Panc1 (cell line): ENCODE results near the gene ASTN2. TPM values are rescaled to one million over a fixed set of nuclear protein-coding genes. Genes with fewer than 3 reads are reported as not detected.

ENCODE experiments used
- ATAC-seq: fragments of 200-7000 bp; cut with Tn5 transposase; 2 replicates; pipeline ENCODE4 v1.9.1; 2020; ENCODE audit warnings: mild to moderate bottlenecking, moderate library complexity
- BruUV-seq: library from RNA; stranded (reverse); fragments of 400-500 nt; replicated peaks from 2 replicates; lab custom pipeline; 2021; lab: Mats Ljungman, UMichigan
- CTCF ChIA-PET: fragments of 300-600 bp; sonication (Branson Sonifier 250); formaldehyde crosslinking; loops from one replicate; lab custom pipeline; 2022; ENCODE audit warnings: antibody characterized with exemption; lab: Charles Lee
- POLR2A ChIA-PET: fragments of 300-600 bp; sonication (Branson Sonifier 250); formaldehyde crosslinking; loops from one replicate; lab custom pipeline; 2022; ENCODE audit warnings: antibody characterized with exemption; lab: Charles Lee
- DNase-seq: peaks from one replicate; pipeline ENCODE4 v3.0.0-alpha.2; 2010; ENCODE audit warnings: low read depth, low spot score
- H3K27ac ChIP-seq: 2 replicates; pipeline ENCODE4 v1.5.1; 2011; ENCODE audit warnings: mild to moderate bottlenecking, low read length, inconsistent platforms
- H3K27me3 ChIP-seq: fragments of 200-500 bp; sonication (Bioruptor generic); 2 replicates; pipeline ENCODE4 v1.6.0; 2014; ENCODE audit warnings: low read length, inconsistent platforms; ENCODE audit not compliant: control insufficient read depth, insufficient read depth
- H3K36me3 ChIP-seq: fragments of 200-500 bp; sonication (Bioruptor generic); 2 replicates; pipeline ENCODE4 v1.5.1; 2014; ENCODE audit warnings: inconsistent platforms, mild to moderate bottlenecking, low read length, moderate library complexity; ENCODE audit not compliant: control insufficient read depth, insufficient read depth
- H3K4me1 ChIP-seq: 2 replicates; pipeline ENCODE4 v1.5.1; 2011; ENCODE audit warnings: inconsistent platforms, mild to moderate bottlenecking, low read length, moderate library complexity; ENCODE audit not compliant: control insufficient read depth, insufficient read depth
- H3K4me3 ChIP-seq, 2 experiments: 2 replicates each; pipeline ENCODE4 v1.5.1; 2011 to 2012; ENCODE audit warnings: low read depth in 2 of 2, low read length in 2 of 2, mild to moderate bottlenecking in 2 of 2, inconsistent platforms in 1 of 2, moderate library complexity in 1 of 2
- H3K9me3 ChIP-seq: fragments of 200-500 bp; sonication (Bioruptor generic); 2 replicates; pipeline ENCODE4 v1.5.1; 2014; ENCODE audit warnings: low read depth, mild to moderate bottlenecking, inconsistent platforms, low read length, moderate library complexity; ENCODE audit not compliant: control insufficient read depth, insufficient read depth
- CTCF ChIP-seq: fragments of 450-650 bp; IDR thresholded peaks from 2 replicates; pipeline ENCODE4 v1.5.1; 2017; ENCODE audit warnings: mild to moderate bottlenecking
- POLR2AphosphoS5 ChIP-seq: IDR thresholded peaks from 2 replicates; pipeline ENCODE4 v1.6.1; 2012; ENCODE audit warnings: mild to moderate bottlenecking, low read depth, low read length, moderate library complexity
- REST ChIP-seq, 2 experiments: IDR thresholded peaks; 2 replicates each; pipeline ENCODE4 v1.6.1; 2011 to 2012; ENCODE audit warnings: low read depth in 2 of 2, control low read depth in 1 of 2, low read length in 1 of 2, mild to moderate bottlenecking in 1 of 2, moderate library complexity in 1 of 2; ENCODE audit not compliant: insufficient read depth in 1 of 2
- SIN3A ChIP-seq: IDR thresholded peaks from 2 replicates; pipeline ENCODE4 v1.6.1; 2012; ENCODE audit warnings: low read depth, mild to moderate bottlenecking, low read length, moderate library complexity, borderline replicate concordance; ENCODE audit not compliant: insufficient read depth
- TCF7L2 ChIP-seq: IDR thresholded peaks from 2 replicates; pipeline ENCODE4 v1.6.1; 2011; ENCODE audit warnings: mild to moderate bottlenecking, low read depth, low read length, inconsistent platforms
- in situ Hi-C: cut with HindIII; loops from 2 replicates; pipeline ENCODE4 v1.10.0; 2016; ENCODE audit warnings: low sequenced_read_pairs, low pct_unique_long_range_greater_than_20kb
- intact Hi-C: fragments of 100-400 bp; cut with micrococcal nuclease; formaldehyde crosslinking; loops from one replicate; pipeline ENCODE4 v1.10.0; 2022; ENCODE audit not compliant: unreplicated experiment
- total RNA-seq: library from RNA; stranded (reverse); gene quantifications from one replicate; pipeline ENCODE4 v1.2.1, GENCODE V29; 2021; ENCODE audit not compliant: unreplicated experiment

ASTN2 gene
- total RNA-seq, 1 experiment from 2014 or later, result 3.9 TPM

GRCh38 chr9:117000834-117001233 lies 414.0 kb downstream of the ASTN2 start:
- DNase-seq (no peak), ATAC-seq (no peak)
- Histone ChIP-seq H3K4me3 (no peak overlapping the region), H3K27ac (no peak overlapping the region), H3K9me3 (no peaks in the 10 kb centered on the region), H3K27me3 (no peaks in the 10 kb centered on the region), H3K36me3 (no peaks in the 10 kb centered on the region), H3K4me1 (no peaks in the 10 kb centered on the region)
- no TSS peak for BruUV-seq
- TF ChIP-seq SIN3A (no peak), TCF7L2 (no peak), POLR2AphosphoS5 (no peak), REST (IDR thresholded peaks at IDR 0.05; ENCODE audit: insufficient read depth in 1 of 2, low read depth in 2 of 2, low read length in 1 of 2) (no peak), CTCF (no peak)
- in situ Hi-C loops, result no loop called here
- POLR2A ChIA-PET, result no interaction called here
- CTCF ChIA-PET, result no interaction called here
- intact Hi-C loops, result no loop called here

GRCh38 chr9:117000196-117000723 lies 414.6 kb downstream of the ASTN2 start:
- Histone ChIP-seq H3K9me3 (no peaks in the 10 kb centered on the region), H3K4me1 (no peaks in the 10 kb centered on the region), H3K27me3 (no peaks in the 10 kb centered on the region), H3K36me3 (no peaks in the 10 kb centered on the region), H3K4me3 (no peak overlapping the region), H3K27ac (no peak overlapping the region)
- no peak for ATAC-seq
- ChIA-PET POLR2A (no interaction called here), CTCF (no interaction called here)
- intact Hi-C loops, result no loop called here
- no peak for DNase-seq
- TF ChIP-seq SIN3A (no peak), POLR2AphosphoS5 (no peak), CTCF (no peak), REST (IDR thresholded peaks at IDR 0.05; ENCODE audit: insufficient read depth in 1 of 2, low read depth in 2 of 2, low read length in 1 of 2) (no peak), TCF7L2 (no peak)
- in situ Hi-C loops, result no loop called here
- BruUV-seq, result no TSS peak
